GM13977 (cell line): ENCODE measurements around the gene PERCC1.

Source experiments
- DNase-seq: peaks from one replicate; pipeline ENCODE4 v3.0.0; 2012; ENCODE audit warnings: low spot score
- CTCF ChIP-seq: IDR thresholded peaks from 2 replicates; pipeline ENCODE4 v1.5.1; 2012; ENCODE audit warnings: mild to moderate bottlenecking, control low read depth; ENCODE audit not compliant: insufficient read depth; ENCODE audit errors: extremely low read depth, missing control alignments
- in situ Hi-C: fragments of 300-500 bp; cut with MboI; formaldehyde crosslinking; loops from one replicate; pipeline ENCODE4 v1.12.0; 2022; ENCODE audit warnings: low sequenced_read_pairs, low pct_unique_long_range_greater_than_20kb, mixed read lengths, inconsistent platforms; ENCODE audit not compliant: unreplicated experiment

PERCC1 gene

GRCh38 chr16:1432388-1433262 is 1.7 kb downstream of the PERCC1 start:
- in situ Hi-C loops = no loop called here
- no peak for DNase-seq
- TF ChIP-seq CTCF = no peak

- no peak for DNase-seq
- in situ Hi-C loops = no loop called here
- no peak for TF ChIP-seq CTCF
Observed at GRCh38 chr16:1433263-1433560, 2.3 kb downstream of the PERCC1 start.

GRCh38 chr16:1433756-1434155 is 2.9 kb downstream of the PERCC1 start:
- in situ Hi-C loops = no loop called here
- no peak for TF ChIP-seq CTCF
- no peak for DNase-seq

- no peak for DNase-seq
- no peak for TF ChIP-seq CTCF
- in situ Hi-C loops = no loop called here
Observed at GRCh38 chr16:1434644-1435592, 4.0 kb downstream of the PERCC1 start.

- TF ChIP-seq CTCF = no peak
- in situ Hi-C loops = no loop called here
- no peak for DNase-seq
Observed at GRCh38 chr16:1435921-1436697, 5.2 kb downstream of the PERCC1 start.

GRCh38 chr16:1436731-1437355 is 6.0 kb downstream of the PERCC1 start:
- DNase-seq = no peak
- in situ Hi-C loops = no loop called here
- TF ChIP-seq CTCF = no peak
